CD4-positive, alpha-beta T cell treated with Interleukin-17A for 4 hours (primary cell): ENCODE data around the gene RPL35.

Experiments
- DNase-seq: peaks from one replicate; pipeline ENCODE4 v3.0.0-alpha.2; 2020; ENCODE audit warnings: mixed read lengths

Gene RPL35

DNA sequence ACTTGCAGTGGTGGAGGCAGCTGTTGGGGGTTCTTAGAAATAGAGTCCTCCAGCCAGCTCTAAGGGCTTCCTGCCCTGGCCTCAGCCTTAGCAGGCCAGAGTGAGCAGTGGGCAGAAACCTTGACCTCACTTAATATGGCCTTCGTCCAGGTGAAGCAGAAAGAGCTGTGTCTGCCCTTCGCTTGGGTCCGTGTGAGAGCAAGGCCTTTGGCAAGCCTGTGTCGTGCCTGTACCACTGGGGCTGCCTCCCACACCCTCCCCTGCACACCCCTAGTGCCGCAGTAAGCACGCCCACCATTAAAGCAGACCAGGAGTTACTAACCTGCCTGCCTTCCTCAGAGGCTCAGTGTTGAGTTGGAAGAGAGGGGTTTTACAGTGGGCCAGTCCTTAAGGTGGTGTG lies 13.7 kb upstream of the RPL35 start:
- no peak for DNase-seq

GRCh38 chr9:124873664-124874063 lies 11.9 kb upstream of the RPL35 start:
- no peak for DNase-seq

DNA sequence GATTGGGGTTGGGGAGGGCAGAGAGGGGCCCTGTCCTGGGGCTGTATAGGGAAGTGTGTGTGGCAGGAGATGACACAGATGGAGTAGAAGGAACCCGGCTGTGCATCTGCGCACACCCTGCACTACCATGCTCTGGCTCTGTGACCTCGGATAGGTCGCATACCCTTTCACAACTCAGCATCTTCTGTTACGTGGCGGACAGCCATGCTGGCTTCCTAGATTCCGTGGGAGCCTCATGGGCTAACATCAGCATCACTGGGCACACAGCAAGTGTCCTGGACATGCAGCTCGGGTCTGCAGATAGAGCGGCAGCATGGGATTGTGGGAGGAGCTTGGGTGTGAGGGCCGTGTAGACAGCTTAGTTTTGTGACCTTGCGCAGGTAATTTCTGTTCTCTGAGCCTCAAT lies 9.4 kb upstream of the RPL35 start:
- no peak for DNase-seq

DNA sequence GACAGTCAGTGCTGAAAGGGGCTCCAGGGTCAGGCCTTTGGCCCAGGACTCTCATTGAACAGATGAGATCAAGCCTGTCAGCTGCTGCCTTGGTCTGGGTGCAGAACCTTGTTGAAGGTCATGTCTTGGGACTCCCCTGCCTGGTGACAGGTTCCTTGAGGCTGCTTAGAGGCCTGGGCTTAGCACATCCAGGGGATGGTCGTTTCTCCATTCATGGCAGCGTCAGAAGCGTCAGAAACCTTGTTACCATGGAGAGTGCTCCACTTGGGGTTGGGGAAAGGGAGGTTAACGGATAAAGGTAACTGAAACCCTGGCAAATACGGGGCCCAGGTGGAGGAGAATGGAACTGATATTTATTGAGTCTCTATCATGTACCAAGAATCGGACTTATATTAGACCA lies 9.0 kb upstream of the RPL35 start:
- no peak for DNase-seq

DNA sequence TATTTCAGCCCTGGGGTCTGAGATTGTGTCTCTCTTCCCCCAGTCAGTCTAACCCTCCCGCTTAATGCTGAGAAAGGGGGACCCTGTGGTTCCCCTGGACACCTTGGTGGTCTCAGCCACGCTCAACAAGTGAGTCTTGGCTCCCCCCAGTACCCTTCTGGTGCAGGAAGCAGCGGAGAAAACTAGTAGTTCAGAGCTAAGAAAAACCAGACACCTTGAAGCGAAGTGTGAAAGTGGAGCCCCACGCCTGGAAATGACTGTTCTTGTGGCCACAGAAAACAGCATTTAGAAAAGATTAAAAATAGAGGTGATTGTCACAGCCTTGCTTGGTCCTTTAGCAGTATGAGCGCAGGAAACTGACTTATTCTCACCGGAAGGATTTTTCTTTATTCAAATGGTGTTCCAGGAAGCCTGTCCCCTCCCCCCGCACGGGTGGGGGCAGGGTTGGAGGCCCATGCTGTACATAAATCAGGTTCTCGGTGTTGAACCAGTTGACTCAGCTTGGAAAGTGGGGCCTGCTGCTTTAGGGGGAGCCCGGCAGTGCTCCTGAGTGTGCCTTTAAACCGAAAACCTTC lies 8.3 kb upstream of the RPL35 start:
- peak; percentile 85 for DNase-seq

DNA sequence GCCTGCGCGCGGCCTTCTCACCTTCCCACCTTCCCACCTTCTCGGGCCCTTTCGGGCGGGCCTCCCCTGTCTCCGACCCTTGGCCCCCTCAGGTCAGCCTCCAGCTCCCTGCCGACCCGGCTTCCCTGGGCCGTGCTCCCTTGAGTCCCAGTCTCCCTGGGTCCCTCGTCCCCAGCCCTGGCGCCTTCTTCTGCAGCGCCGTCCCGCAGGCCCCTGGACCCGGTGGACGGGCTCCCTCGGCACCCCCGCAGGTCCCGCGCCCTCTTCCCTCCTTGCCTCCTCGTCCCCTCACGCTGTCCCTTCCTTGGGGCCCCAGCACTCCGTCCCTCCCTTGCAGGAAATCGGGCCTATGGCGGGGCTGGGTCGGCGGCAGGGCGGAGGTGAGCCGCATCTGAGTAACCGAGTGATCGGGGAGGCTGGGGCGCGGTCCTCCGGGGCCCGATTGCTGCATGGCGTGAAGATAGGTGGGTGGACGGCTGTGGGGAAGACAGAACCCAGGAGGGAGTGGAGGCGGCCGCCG lies 7.8 kb upstream of the RPL35 start:
- DNase-seq, result peak; percentile 48

DNA sequence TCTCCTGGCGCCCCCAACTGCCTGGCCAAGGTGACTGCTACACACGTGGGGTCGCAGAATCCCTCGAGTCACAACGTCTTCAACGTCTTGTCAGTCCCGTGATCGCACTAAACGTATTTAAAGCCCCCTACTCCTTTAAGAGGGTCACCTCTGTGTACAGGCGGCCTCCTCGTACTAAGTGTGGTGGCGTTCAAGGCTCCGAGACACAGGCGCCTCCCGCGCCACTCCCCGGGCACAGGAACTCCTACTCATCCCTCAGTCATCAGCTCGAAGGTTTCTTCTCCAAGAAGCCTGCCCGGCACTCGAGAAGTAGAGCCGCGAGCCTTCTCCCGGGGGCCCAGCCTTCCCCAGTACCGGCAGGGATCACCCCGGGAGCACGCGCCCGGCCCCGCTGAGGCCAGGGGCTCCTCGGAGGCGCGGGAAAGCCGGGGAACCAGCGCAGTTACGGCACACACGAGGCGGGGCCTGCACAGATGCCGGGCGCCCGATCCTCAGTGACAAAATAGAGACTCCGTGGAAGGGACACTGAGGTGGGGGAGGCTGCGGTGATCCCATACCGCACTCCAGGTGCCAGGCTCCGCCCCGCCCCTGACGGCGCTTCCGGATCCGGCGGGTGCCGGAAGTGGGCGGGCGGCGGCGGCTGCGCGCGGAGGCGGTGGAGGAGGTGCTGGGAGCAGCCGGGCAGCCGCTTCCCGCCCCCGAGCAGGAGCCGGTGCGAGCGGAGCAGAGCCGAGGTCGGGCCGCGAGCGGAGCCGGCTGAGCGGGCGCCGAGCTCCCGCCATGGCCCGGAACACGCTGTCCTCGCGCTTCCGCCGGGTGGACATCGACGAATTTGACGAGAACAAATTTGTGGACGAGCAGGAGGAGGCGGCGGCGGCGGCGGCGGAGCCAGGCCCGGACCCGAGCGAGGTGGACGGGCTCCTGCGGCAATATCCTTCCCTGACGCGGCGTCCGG lies 7.0 kb upstream of the RPL35 start:
- DNase-seq, result peak; percentile 92

GRCh38 chr9:124863371-124863871 lies 1.7 kb upstream of the RPL35 start:
- no peak for DNase-seq

GRCh38 chr9:124860582-124861341 lies 995 bp downstream of the RPL35 start:
- DNase-seq, result no peak

- DNase-seq, result no peak
These were observed 1.8 kb downstream of the RPL35 start for GRCh38 chr9:124859803-124860581.

DNA sequence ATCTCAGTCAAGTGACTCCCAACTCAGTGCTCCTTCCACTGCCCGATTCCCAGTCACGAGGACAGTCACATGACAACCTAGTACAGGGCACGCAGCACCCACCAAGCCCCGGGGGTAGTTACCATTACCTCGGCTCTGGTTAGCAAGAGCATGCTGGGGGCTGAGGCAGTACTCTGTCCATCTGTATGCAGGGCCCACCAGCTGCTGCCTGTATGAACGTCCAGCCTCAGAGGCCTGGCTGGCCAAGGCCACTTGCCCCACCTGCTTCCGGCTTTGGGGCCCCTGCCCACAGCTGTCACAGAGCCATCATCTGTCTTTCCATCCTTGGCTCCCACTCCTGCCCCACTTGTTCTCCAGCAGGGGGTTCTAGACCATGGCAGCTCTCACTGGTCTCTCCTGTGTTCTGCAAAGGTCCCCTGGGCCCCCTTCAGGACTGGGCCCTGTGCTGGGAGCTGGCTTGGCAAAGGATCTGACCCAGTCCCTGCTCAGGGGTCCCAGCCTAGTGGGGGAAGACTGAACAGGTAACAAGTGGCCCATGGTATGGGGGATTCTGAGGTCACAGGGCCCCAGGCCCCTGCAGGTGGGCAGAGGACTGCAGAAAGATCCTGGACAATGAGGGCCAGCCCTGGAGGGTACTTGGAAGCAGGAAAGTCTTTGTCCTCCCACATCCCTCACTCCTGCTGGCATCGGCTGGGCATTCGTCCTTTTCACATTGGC lies 3.3 kb downstream of the RPL35 start:
- no peak for DNase-seq

GRCh38 chr9:124857533-124858162 lies 4.1 kb downstream of the RPL35 start:
- no peak for DNase-seq

DNA sequence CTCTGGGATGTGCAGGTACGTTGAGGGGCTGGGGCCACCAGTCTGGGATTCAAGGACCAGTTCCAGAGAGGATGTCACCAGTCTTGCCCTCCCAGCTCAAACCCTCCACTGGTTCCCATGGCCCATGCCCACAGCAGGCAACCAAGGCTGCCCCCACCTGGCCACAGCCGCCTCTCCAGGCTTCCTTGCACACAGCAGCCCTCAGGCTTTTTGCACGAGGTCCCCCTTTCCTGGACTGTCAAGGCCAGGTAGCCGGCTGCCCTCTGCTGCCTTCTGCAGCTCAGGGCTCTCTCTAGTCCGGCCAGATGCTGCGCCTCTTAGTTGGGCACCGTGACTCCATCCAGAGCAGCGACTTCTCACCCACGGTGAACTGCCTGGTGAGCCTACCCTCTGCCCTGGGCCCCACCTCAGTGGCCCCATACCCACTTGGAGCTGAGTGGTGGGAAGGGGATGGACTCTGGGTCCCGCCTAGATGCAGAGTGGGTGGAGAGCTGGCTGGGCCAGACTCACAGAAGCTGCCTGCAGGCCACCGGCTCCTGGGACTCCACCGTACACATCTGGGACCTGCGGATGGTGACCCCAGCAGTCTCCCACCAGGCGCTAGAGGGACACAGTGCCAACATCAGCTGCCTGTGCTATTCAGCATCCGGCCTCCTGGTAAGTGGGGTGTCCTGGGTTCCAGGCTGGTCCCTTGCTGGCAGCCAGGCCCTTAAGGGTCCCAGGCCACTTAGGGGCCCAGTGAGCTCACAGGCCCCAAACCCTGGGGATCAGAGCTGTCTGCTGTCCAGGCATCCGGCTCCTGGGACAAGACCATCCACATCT lies 5.6 kb downstream of the RPL35 start:
- DNase-seq, result peak; percentile 25

DNA sequence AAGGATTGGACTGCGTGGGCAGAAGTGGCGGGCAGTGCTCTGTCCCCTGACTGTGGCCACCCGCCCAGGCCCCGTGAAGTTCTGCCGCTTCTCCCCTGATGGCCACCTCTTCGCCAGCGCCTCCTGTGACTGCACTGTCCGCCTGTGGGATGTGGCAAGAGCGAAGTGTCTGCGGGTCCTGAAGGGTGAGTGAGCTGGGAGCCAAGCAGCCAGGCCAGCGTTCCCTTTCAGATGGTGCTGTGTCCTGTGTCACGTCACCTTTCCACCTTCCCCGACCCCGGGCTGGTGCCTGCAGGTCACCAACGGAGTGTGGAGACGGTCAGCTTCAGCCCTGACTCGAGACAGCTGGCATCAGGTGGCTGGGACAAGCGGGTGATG lies 6.2 kb downstream of the RPL35 start:
- no peak for DNase-seq

DNA sequence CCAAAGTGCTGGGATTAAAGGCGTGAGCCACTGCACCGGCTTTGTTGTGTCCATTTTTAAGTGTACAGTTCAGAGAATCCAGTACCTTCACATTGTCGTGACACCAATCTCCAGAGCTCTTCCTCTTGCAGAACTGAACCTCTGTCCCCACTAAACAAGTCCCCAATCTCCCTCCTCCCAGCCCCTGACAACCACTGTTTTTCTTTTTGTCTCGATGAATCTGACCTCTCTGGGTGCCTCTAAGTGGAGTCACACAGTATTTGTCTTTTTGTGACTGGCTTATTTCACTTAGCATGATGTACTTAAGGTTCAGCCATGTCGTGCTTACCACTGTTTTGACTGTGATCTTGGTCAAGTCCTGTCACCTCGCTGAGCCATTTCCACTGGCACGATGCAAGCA lies 6.9 kb downstream of the RPL35 start:
- DNase-seq, result no peak

GRCh38 chr9:124854161-124854560 lies 7.6 kb downstream of the RPL35 start:
- no peak for DNase-seq

DNA sequence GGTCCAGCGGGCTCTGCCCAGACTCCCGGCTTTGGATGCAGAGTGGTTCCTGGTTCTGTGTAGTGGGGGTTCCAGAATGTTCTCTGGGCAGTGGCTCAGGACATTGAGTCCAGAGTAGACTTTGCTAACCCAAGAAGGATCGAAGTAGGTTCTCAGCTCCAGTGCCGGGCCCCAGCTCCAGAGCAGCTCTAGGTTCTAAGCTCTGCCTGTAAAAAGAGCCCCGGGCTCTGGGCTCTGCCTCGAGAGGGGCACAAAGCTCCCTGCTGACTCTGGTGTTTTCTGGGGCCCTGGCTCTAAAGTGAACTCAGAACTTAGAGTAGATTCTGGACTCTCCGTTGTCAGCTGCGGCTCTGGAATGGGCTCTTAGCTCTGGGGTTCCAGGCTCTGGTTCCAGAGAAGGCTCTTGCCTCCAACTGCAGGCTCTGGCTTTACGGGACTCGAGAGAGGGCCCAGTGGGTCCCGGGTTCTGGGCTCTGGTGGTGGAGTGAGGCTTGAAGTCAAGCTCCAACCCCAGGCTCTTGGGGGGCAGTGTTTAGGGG lies 8.1 kb downstream of the RPL35 start:
- DNase-seq, result no peak

DNA sequence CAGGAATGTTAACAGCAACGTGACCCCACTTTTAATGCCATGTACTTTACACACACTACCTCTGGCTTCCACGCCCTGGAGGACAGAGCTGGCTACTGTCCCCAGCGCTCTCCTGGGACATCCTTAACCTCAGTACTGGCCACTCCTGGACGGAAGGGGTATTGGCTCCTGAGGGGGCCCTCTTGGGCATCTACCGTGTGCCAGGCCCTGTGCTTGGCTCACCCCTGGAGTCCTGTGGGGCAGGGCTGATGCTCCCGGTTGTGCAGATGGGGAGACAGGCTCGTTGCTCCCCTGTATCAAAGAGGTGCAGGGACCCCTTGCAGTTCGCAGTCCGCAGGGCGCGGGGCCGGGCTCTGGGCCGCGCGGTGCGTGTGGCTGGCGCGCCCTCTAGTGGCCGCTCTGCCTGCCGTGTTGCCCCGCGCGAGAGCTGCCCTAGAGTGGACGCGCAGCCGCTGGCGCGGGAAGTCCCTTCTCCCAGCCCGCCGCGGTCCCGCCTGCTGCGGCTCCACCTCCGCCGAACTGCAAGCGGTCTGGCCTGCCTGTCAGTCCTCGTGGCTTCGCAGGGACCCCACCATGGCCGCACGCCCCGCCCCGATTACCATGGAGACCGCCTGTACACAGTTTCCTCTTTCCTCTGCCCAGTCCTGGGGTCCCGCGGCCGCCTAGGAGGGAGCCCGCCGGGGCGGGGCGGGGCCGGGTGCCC lies 8.8 kb downstream of the RPL35 start, which contains the start of gene WDR38:
WDR38 (plus strand) TSS at position 632 of the 703 bp plus-strand sequence. CDS start 72 bp downstream, outside the sequence.
- peak; percentile 82 for DNase-seq
